Body of pancreas (tissue), 4 donors: ENCODE results near the gene NCL. TPM values are rescaled to one million over a fixed set of nuclear protein-coding genes. Genes with fewer than 3 reads are reported as not detected.

Experiments used
- ATAC-seq: fragments of 150-250 bp; one replicate; pipeline ENCODE4 v1.9.1; 2016
- DNase-seq, 4 donors: peaks; one replicate each; pipeline ENCODE4 v3.0.0-alpha.2; 2019
- H3K27ac ChIP-seq, 4 donors: fragments of 200-600 bp; sonication (generic); 1 replicate in 3 of 4; 2 replicates in 1 of 4; pipeline versions ENCODE4 v1.5.1 to v1.6.1; 2016 to 2019; ENCODE audit warnings: mild to moderate bottlenecking in 1 of 4, mixed read lengths in 1 of 4, moderate library complexity in 1 of 4
- H3K27me3 ChIP-seq, 2 donors: fragments of 200-600 bp; sonication (generic); one replicate each; pipeline ENCODE4 v1.6.0; 2016; ENCODE audit warnings: mild to moderate bottlenecking in 1 of 2
- H3K36me3 ChIP-seq, 2 donors: fragments of 200-600 bp; sonication (generic); replicated peaks in 1 of 2; 2 replicates each; pipeline ENCODE4 v1.5.1; 2016; ENCODE audit warnings: low read depth in 2 of 2; ENCODE audit not compliant: insufficient read depth in 1 of 2
- H3K4me1 ChIP-seq: fragments of 200-600 bp; sonication (generic); one replicate; pipeline ENCODE4 v1.6.0; 2016
- H3K4me3 ChIP-seq, 2 donors: fragments of 200-600 bp; sonication (generic); 1 replicate in 1 of 2; 2 replicates in 1 of 2; pipeline ENCODE4 v1.5.1; 2016 to 2019
- H3K9me3 ChIP-seq, 3 donors: fragments of 200-600 bp; sonication (generic); 1 replicate in 2 of 3; 2 replicates in 1 of 3; pipeline ENCODE4 v1.5.1; 2016
- CTCF ChIP-seq, 7 experiments: fragments of 450-650 bp in 4 of 7; fragments of 200-600 bp in 3 of 7; sonication (generic) in 3 of 7; IDR thresholded peaks; one replicate each; pipeline ENCODE4 v1.5.1; 2016 to 2019; ENCODE audit warnings: antibody characterized with exemption in 7 of 7
- POLR2A ChIP-seq, 3 donors: fragments of 450-650 bp; IDR thresholded peaks; one replicate each; pipeline ENCODE4 v1.6.1; 2016; ENCODE audit warnings: antibody characterized with exemption in 3 of 3, mild to moderate bottlenecking in 2 of 3
- WGBS, 2 donors: methylation state at CpG; one replicate each; pipeline ENCODE4 v1.1.5; 2017; 5-methylcytosine and 5-hydroxymethylcytosine counted together
- intact Hi-C: fragments of 100-400 bp; cut with DNase I; formaldehyde crosslinking; loops from one replicate; pipeline ENCODE4 v1.15.1; 2023
- total RNA-seq, 2 donors: library from RNA; depleted of rRNA; stranded (reverse); fragments of >200 nt; gene quantifications; one replicate each; pipeline ENCODE4 v1.1.0, GENCODE V29; 2016

The NCL gene
- total RNA-seq, 2 donors from 2014 or later: 108 to 159 TPM

GRCh38 chr2:231429901-231430300, 34.4 kb downstream of the NCL start:
- Histone ChIP-seq H3K36me3 (no peaks in the 10 kb centered on the region), H3K4me3 (no peak overlapping the region), H3K27me3 (no peaks in the 10 kb centered on the region), H3K27ac (no peak overlapping the region), H3K4me1 (no peaks in the 10 kb centered on the region), H3K9me3 (no peaks in the 10 kb centered on the region)
- intact Hi-C loops: no loop called here
- DNase-seq: no peak
- ATAC-seq: no peak
- TF ChIP-seq POLR2A (IDR thresholded peaks at IDR 0.05) (no peak), CTCF (IDR thresholded peaks at IDR 0.05) (no peak)
- 81 to 84% methylated on average over 3 of the region's 3 CpGs for WGBS, 2 donors

- Histone ChIP-seq H3K27ac (no peak overlapping the region), H3K36me3 (no peaks in the 10 kb centered on the region), H3K4me3 (no peak overlapping the region), H3K9me3 (no peaks in the 10 kb centered on the region), H3K27me3 (no peaks in the 10 kb centered on the region), H3K4me1 (no peaks in the 10 kb centered on the region)
- DNase-seq (no peak), ATAC-seq (no peak)
- TF ChIP-seq CTCF (IDR thresholded peaks at IDR 0.05): no peak
- TF ChIP-seq POLR2A (IDR thresholded peaks at IDR 0.05): no peak
- intact Hi-C loops: no loop called here
- WGBS, 2 donors: 80% methylated on average over 6 of the region's 6 CpGs
Observed at GRCh38 chr2:231429152-231429551, 35.1 kb downstream of the NCL start.

- WGBS, 2 donors: 80 to 85% methylated on average over 3 of the region's 3 CpGs
- TF ChIP-seq CTCF (IDR thresholded peaks at IDR 0.05) (no peak), POLR2A (IDR thresholded peaks at IDR 0.05) (no peak)
Observed at GRCh38 chr2:231427116-231427515, 37.2 kb downstream of the NCL start.

GRCh38 chr2:231425811-231426703, 38.2 kb downstream of the NCL start:
- ATAC-seq (no peak), DNase-seq (no peak)
- Histone ChIP-seq H3K4me3 (no peak overlapping the region), H3K36me3 (no peaks in the 10 kb centered on the region), H3K4me1 (no peaks in the 10 kb centered on the region), H3K9me3 (no peaks in the 10 kb centered on the region), H3K27ac (no peak overlapping the region), H3K27me3 (no peaks in the 10 kb centered on the region)
- intact Hi-C loops: no loop called here
- 77 to 83% methylated on average over 16 to 21 of the region's 21 CpGs for WGBS, 2 donors
- no peak for TF ChIP-seq CTCF (IDR thresholded peaks at IDR 0.05)
- no peak for TF ChIP-seq POLR2A (IDR thresholded peaks at IDR 0.05)

More at GRCh38 chr2:231427116-231427515, 37.2 kb downstream of the NCL start:
- no peaks in the 10 kb centered on the region for H3K4me1 ChIP-seq
- DNase-seq (no peak), ATAC-seq (no peak)
- no peaks in the 10 kb centered on the region for H3K9me3 ChIP-seq
- H3K27me3 ChIP-seq: no peaks in the 10 kb centered on the region
- H3K4me3 ChIP-seq: no peak overlapping the region
- no peak overlapping the region for H3K27ac ChIP-seq
- intact Hi-C loops: no loop called here
- H3K36me3 ChIP-seq: no peaks in the 10 kb centered on the region
